Panc1 (cell line): Measurements from ENCODE around the gene MYLK2.

Experiments used
- POLR2AphosphoS5 ChIP-seq: IDR thresholded peaks from 2 replicates; pipeline ENCODE4 v1.6.1; 2012; ENCODE audit warnings: mild to moderate bottlenecking, low read depth, low read length, moderate library complexity
- SIN3A ChIP-seq: IDR thresholded peaks from 2 replicates; pipeline ENCODE4 v1.6.1; 2012; ENCODE audit warnings: low read depth, mild to moderate bottlenecking, low read length, moderate library complexity, borderline replicate concordance; ENCODE audit not compliant: insufficient read depth
- TF ChIP-seq, protein P1 (sequence below): fragments of 450-650 bp; IDR thresholded peaks from 2 replicates; pipeline ENCODE4 v1.5.1; 2017; ENCODE audit warnings: mild to moderate bottlenecking

DNA sequence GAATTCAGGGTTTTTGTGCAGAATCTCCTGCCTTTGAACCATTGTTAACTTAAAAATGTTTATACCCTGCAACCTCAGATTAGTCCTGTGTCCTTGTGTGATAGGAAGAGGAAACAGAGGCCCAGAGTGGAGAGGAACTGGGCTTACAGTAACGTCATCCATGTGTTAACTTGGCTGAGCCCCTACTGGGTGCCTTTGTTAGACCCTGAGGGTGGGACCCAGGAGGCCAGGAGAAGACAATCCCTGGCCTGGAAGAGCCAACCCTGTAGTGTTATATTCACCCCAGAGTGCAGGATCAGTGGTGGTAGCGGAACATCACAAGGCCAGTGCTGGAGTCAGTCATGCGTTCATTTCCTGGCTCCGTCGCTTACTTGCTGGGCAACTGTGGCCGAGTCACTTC lies 10.6 kb downstream of the MYLK2 start:
- TF ChIP-seq, protein P1, sequence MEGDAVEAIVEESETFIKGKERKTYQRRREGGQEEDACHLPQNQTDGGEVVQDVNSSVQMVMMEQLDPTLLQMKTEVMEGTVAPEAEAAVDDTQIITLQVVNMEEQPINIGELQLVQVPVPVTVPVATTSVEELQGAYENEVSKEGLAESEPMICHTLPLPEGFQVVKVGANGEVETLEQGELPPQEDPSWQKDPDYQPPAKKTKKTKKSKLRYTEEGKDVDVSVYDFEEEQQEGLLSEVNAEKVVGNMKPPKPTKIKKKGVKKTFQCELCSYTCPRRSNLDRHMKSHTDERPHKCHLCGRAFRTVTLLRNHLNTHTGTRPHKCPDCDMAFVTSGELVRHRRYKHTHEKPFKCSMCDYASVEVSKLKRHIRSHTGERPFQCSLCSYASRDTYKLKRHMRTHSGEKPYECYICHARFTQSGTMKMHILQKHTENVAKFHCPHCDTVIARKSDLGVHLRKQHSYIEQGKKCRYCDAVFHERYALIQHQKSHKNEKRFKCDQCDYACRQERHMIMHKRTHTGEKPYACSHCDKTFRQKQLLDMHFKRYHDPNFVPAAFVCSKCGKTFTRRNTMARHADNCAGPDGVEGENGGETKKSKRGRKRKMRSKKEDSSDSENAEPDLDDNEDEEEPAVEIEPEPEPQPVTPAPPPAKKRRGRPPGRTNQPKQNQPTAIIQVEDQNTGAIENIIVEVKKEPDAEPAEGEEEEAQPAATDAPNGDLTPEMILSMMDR: no peak
- TF ChIP-seq POLR2AphosphoS5 (no peak), SIN3A (no peak)
